ENCODE measurements around the gene ZNF649. TPM values are rescaled to one million over a fixed set of nuclear protein-coding genes. Genes with fewer than 3 reads are reported as not detected.

The ZNF649 gene
- total and polyA plus RNA-seq, 4 experiments from 2014 or later, result 3.6 to 30.8 (median 19.4) TPM

DNA sequence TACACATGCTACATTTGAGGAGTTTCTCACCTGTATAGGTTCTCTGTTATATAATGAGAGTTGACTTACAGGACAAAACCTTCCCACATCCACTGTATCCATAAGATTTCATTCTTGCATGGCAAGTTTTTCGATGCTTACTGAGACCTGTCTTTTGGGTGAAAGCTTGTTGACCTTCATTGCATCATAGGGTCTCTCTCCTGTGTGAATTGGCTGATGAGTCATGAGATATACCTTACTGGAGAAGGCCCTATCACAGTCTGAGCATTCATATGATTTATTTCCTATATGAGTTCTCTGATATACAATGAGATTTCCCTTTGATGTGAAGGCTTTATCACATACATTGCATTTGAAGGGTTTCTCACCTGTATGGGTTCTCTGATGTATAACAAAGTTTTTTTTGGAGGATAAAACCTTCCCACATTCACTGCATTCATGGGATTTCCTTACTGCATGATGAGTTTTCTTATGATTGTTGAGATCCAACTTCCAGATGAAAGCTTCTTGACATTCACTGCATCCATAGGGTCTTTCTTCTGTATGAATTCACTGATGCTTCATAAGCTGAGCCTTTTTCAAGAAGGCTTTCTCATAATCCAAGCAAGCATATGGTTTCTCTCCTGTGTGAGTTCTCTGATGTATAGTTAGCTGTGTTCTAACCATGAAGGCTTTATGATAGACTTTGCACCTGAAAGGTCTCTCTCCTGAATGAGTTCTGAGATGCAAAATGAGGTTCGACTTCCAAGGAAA, 42.8 kb downstream of the ZNF649 start:
- Histone ChIP-seq H3K4me3 (ENCODE audit: low read length in 2 of 2) (no peak overlapping the region), H3K27ac (ENCODE audit: low read depth, low read length) (no peak overlapping the region), H3K9me3 (ENCODE audit: control insufficient read depth in 1 of 2, low read length in 2 of 2) (peaks cover 8 to 43% of the 10 kb centered on the region in 2 donors), H3K4me1 (ENCODE audit: insufficient read depth, low read length) (no peaks in the 10 kb centered on the region), H3K27me3 (ENCODE audit: insufficient read depth, low read length) (no peaks in the 10 kb centered on the region), H3K36me3 (ENCODE audit: insufficient read depth, low read length) (no peaks in the 10 kb centered on the region)
- intact Hi-C loops (cut with micrococcal nuclease), result no loop called here
- Mint-ChIP-seq H3K27me3 (no peaks in the 10 kb centered on the region), H3K27ac (no peak overlapping the region), H3K4me3 (no peak overlapping the region), H3K36me3 (peaks cover 28 to 44% of the 10 kb centered on the region in 2 donors), H3K9me3 (peaks cover 0 to 98% (median 91%) of the 10 kb centered on the region in 8 donors), H3K4me1 (no peaks in the 10 kb centered on the region)
- ChIA-PET CTCF (ENCODE audit: partially characterized antibody) (no interaction called here), POLR2A (ENCODE audit: partially characterized antibody) (no interaction called here)
- no peak for DNase-seq

Other genes starting within 250 kb of the ZNF649 start
- 10 to 100 TPM; 10.2 to 11.0 TPM for gene SPACA6, start 211.7 kb downstream of the ZNF649 start, total RNA-seq
- gene SPACA6, start 211.7 kb downstream of the ZNF649 start, polyA plus RNA-seq, result 1 to 10 TPM; 2.5 to 2.9 TPM
- gene HAS1, start 181.0 kb downstream of the ZNF649 start, total RNA-seq, result not detected
- gene HAS1, start 181.0 kb downstream of the ZNF649 start, polyA plus RNA-seq, result not detected
- gene FPR1, start 153.1 kb downstream of the ZNF649 start, total RNA-seq, result not detected
- gene FPR1, start 153.1 kb downstream of the ZNF649 start, polyA plus RNA-seq, result under 1 TPM in 1 of 2 donors, not detected in 1; 0.30 TPM
- not detected for gene FPR2, start 143.8 kb downstream of the ZNF649 start, total RNA-seq
- not detected for gene FPR2, start 143.8 kb downstream of the ZNF649 start, polyA plus RNA-seq
- gene FPR3, start 109.9 kb downstream of the ZNF649 start, total RNA-seq, result 1 to 10 TPM; 3.2 TPM
- gene FPR3, start 109.9 kb downstream of the ZNF649 start, polyA plus RNA-seq, result not detected
- gene ZNF577, start 17.1 kb downstream of the ZNF649 start, total RNA-seq, result 10 to 100 TPM; 18.5 to 21.0 TPM
- gene ZNF577, start 17.1 kb downstream of the ZNF649 start, polyA plus RNA-seq, result 1 to 10 TPM; 2.2 to 4.5 TPM
- gene ZNF613, start 22.5 kb upstream of the ZNF649 start, total RNA-seq, result 1 to 10 TPM; 8.0 to 8.9 TPM
- 1 to 10 TPM; 3.9 to 5.8 TPM for gene ZNF613, start 22.5 kb upstream of the ZNF649 start, polyA plus RNA-seq
- gene ZNF350, start 81.8 kb upstream of the ZNF649 start, total RNA-seq, result 10 to 100 TPM; 37.0 to 38.9 TPM
- 10 to 100 TPM; 22.4 to 24.9 TPM for gene ZNF350, start 81.8 kb upstream of the ZNF649 start, polyA plus RNA-seq
- gene ZNF615, start 103.2 kb upstream of the ZNF649 start, total RNA-seq, result 10 to 100 TPM; 21.5 to 22.4 TPM
- gene ZNF615, start 103.2 kb upstream of the ZNF649 start, polyA plus RNA-seq, result 10 to 100 TPM in 1 of 2 donors, 1 to 10 TPM in 1; 6.5 to 10.3 TPM
- 10 to 100 TPM; 12.3 TPM for gene ZNF614, start 123.4 kb upstream of the ZNF649 start, total RNA-seq
- gene ZNF614, start 123.4 kb upstream of the ZNF649 start, polyA plus RNA-seq, result 1 to 10 TPM; 1.9 to 6.1 TPM
- gene ZNF432, start 143.8 kb upstream of the ZNF649 start, total RNA-seq, result 10 to 100 TPM; 23.4 to 23.9 TPM
- gene ZNF432, start 143.8 kb upstream of the ZNF649 start, polyA plus RNA-seq, result 1 to 10 TPM; 2.2 to 5.9 TPM
- gene ZNF841, start 190.7 kb upstream of the ZNF649 start, total RNA-seq, result 10 to 100 TPM; 48.0 to 56.0 TPM
- gene ZNF841, start 190.7 kb upstream of the ZNF649 start, polyA plus RNA-seq, result 1 to 10 TPM; 2.3 to 5.0 TPM
- 10 to 100 TPM; 18.6 to 19.0 TPM for gene ZNF616, start 234.9 kb upstream of the ZNF649 start, total RNA-seq
- gene ZNF616, start 234.9 kb upstream of the ZNF649 start, polyA plus RNA-seq, result 1 to 10 TPM in 1 of 2 donors, under 1 TPM in 1; 0.69 to 7.2 TPM

Measured in CD4-positive, alpha-beta memory T cell (primary cell).